Loucy (cell line): ENCODE results near the gene SCAF11.

Experiments used
- H2AFZ ChIP-seq: fragments of 200-600 bp; sonication (generic); 2 replicates; pipeline ENCODE4 v1.6.0; 2016; ENCODE audit warnings: antibody characterized with exemption, mild to moderate bottlenecking, low read length, moderate library complexity
- H3F3A ChIP-seq: fragments of 200-600 bp; 2 replicates; pipeline ENCODE4 v1.6.0; 2016; ENCODE audit warnings: antibody characterized with exemption, low read depth, mild to moderate bottlenecking
- H3K27me3 ChIP-seq: fragments of 200-600 bp; sonication (generic); 2 replicates; pipeline ENCODE4 v1.6.1; 2014; ENCODE audit warnings: low read length, mild to moderate bottlenecking; ENCODE audit not compliant: insufficient read depth, poor library complexity, severe bottlenecking
- H3K36me3 ChIP-seq: fragments of 200-600 bp; sonication (generic); 2 replicates; pipeline ENCODE4 v1.6.1; 2016; ENCODE audit warnings: low read length; ENCODE audit not compliant: insufficient read depth
- H3K4me1 ChIP-seq: fragments of 200-600 bp; sonication (generic); 2 replicates; pipeline ENCODE4 v1.5.1; 2014; ENCODE audit warnings: low read length, mild to moderate bottlenecking; ENCODE audit not compliant: insufficient read depth, poor library complexity, severe bottlenecking
- H3K4me2 ChIP-seq: fragments of 200-600 bp; sonication (generic); 2 replicates; pipeline ENCODE4 v1.6.0; 2014; ENCODE audit warnings: antibody characterized with exemption, low read length, low read depth, mild to moderate bottlenecking; ENCODE audit not compliant: poor library complexity, severe bottlenecking
- H3K4me3 ChIP-seq: fragments of 200-600 bp; sonication (generic); 2 replicates; pipeline ENCODE4 v1.5.1; 2014; ENCODE audit warnings: low read length, mild to moderate bottlenecking, mixed read lengths; ENCODE audit not compliant: poor library complexity, severe bottlenecking
- H3K79me2 ChIP-seq: fragments of 200-600 bp; sonication (generic); 2 replicates; pipeline ENCODE4 v1.6.1; 2014; ENCODE audit warnings: low read length; ENCODE audit not compliant: insufficient read depth
- H3K9ac ChIP-seq: fragments of 200-600 bp; sonication (generic); 2 replicates; pipeline ENCODE4 v1.6.0; 2014; ENCODE audit warnings: mild to moderate bottlenecking, low read depth, low read length, moderate library complexity; ENCODE audit not compliant: poor library complexity, severe bottlenecking
- H3K9me2 ChIP-seq: fragments of 200-600 bp; sonication (generic); replicated peaks from 2 replicates; pipeline ENCODE4 v1.6.1; 2016; ENCODE audit warnings: low read depth, low read length, mixed read lengths
- H3K9me3 ChIP-seq: fragments of 200-600 bp; sonication (generic); 2 replicates; pipeline ENCODE4 v1.6.1; 2014; ENCODE audit warnings: mild to moderate bottlenecking, antibody characterized with exemption, low read length, low read depth; ENCODE audit not compliant: insufficient read depth
- H4K20me1 ChIP-seq: fragments of 200-600 bp; sonication (generic); 2 replicates; pipeline ENCODE4 v1.6.0; 2014; ENCODE audit warnings: antibody characterized with exemption, low read length, mild to moderate bottlenecking; ENCODE audit not compliant: insufficient read depth, poor library complexity, severe bottlenecking
- CTCF ChIP-seq: fragments of 200-600 bp; sonication (generic); conservative IDR thresholded peaks from 2 replicates; pipeline ENCODE4 v1.5.1; 2014; ENCODE audit warnings: mild to moderate bottlenecking, antibody characterized with exemption, low read length
- EZH2phosphoT487 ChIP-seq: fragments of 200-600 bp; IDR thresholded peaks from 2 replicates; pipeline ENCODE4 v1.6.1; 2018; ENCODE audit warnings: antibody characterized with exemption, mild to moderate bottlenecking, moderate library complexity, borderline replicate concordance

Gene SCAF11

DNA sequence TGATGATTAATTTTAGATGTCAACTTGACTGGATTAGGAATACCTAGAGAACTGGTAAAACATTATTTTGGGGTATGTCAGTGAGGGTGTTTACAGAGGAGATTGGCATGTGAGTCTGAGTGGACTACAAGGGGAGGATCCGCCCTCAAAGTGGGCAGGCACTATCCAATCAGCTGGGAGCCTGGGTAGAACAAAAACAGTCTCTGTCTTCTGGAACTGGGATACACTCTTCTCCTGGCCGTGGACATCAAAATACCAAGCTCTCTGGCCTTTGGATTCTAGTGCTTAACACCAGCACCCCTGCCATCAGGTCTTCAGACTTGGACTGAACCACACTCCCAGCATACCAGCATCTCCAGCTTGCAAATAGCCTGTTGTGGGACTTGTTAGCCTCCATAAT is 4.4 kb upstream of the SCAF11 start:
- Histone ChIP-seq H4K20me1 (peaks cover 2% of the 10 kb centered on the region), H3K4me2 (no peak overlapping the region), H3K9ac (no peak overlapping the region), H3K4me3 (no peak overlapping the region), H3K36me3 (no peaks in the 10 kb centered on the region), H3K27me3 (no peaks in the 10 kb centered on the region), H2AFZ (no peak overlapping the region), H3K9me3 (no peaks in the 10 kb centered on the region), H3K4me1 (no peaks in the 10 kb centered on the region), H3F3A (no peaks in the 10 kb centered on the region; the same call in 1 of the 2 replicates), H3K9me2 (no peaks in the 10 kb centered on the region), H3K79me2 (peaks cover 6% of the 10 kb centered on the region; the same call in 1 of the 2 replicates)
- TF ChIP-seq EZH2phosphoT487, result no peak
- TF ChIP-seq CTCF, result no peak

DNA sequence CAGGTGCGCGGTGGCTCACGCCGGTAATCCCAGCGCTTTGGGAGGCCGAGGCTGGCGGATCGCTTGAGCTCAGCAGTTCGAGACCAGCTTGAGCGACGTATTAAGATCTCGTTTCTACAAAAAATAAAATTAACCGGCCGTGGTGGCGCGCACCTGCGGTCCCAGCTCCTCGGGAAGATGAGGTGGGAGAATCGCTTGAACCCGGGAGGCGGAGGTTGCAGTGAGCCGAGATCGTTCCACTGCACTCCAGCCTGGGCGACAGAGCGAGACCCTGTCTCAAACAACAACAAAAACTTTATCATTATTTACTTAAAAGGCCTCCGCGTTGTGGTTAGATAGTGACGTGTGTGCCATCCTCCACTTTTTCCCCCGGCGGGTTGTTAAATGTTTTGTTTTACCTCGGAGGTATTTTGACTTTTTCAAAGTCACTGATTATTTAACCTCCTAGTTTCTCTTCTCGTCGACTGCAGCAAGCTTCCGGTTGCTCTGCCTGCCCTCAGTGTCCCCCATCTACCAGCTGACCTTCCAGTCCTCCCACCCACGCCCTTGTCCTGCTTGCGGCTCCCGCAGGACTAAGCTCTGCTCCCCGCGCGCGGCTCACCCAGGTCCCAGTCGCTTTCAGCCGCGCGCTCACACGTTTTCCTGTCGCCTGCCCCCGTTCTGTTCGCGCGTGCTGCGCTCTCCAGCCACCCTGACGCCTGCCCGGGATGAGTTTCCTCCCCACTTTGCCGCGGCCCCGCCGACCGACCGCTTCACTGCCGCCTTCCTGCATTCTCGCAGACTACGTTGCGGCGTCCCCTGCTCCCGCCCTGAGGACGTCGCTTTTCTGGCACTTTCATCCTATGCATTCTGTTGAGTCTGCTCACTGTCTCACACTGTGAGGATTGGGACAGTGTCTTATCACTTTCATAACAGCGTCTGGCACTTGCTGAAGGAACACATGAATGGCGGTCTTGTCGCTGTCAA is 1.2 kb upstream of the SCAF11 start:
- Histone ChIP-seq H3K79me2 (peaks cover 37% of the 10 kb centered on the region), H3K4me3 (peak overlapping the region; percentile 86), H3K4me2 (peak overlapping the region; percentile 68), H2AFZ (peak overlapping the region; percentile 61), H3F3A (no peaks in the 10 kb centered on the region; the same call in 1 of the 2 replicates), H4K20me1 (peaks cover 32% of the 10 kb centered on the region), H3K27me3 (no peaks in the 10 kb centered on the region), H3K9ac (peak overlapping the region; percentile 90), H3K9me3 (no peaks in the 10 kb centered on the region), H3K9me2 (no peaks in the 10 kb centered on the region), H3K36me3 (no peaks in the 10 kb centered on the region), H3K4me1 (peaks cover 30% of the 10 kb centered on the region)
- TF ChIP-seq CTCF, result no peak
- TF ChIP-seq EZH2phosphoT487, result no peak

DNA sequence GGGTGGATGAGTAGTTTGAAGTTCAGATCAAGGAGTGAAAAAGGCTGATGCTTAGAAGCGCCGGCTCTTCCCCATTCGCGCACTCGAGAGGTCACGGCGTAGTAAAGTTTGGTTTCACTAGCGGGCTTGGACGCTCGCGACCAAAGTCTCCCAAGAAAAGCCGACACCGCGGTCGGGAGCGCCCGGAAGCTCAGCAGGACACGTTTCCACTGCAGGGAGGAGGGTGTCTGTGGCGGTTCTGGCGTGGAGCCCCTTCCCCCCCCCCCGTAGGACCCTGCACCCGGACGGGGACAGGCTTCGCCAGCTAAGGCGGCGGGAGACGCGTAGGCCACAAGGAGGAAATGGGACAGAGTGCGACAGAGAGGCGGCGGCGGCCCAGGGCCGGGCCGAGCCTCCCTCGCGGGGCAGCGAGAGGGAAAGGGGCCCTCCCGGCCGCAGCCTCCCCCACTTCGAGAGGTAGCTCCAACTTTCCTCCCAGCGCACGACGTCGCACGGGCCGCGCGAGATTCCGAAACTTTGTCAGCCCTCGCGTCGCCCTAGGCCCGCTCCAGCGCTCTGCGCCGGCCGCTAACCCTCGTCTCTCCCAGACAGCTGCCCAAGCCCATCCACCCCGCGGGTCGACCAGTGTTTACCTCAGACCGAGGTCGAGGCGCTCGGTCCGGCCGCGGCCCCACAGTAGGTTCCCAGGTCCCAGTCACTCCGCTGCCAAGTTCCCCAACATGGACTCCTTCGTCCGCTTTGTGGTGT is 480 bp downstream of the SCAF11 start:
- Histone ChIP-seq H3K4me2 (peak overlapping the region; percentile 98), H3K36me3 (no peaks in the 10 kb centered on the region), H3K9ac (peak overlapping the region; percentile 93), H3K4me3 (peak overlapping the region; percentile 97), H3K79me2 (peaks cover 54% of the 10 kb centered on the region), H3F3A (no peaks in the 10 kb centered on the region; the same call in 1 of the 2 replicates), H2AFZ (peak overlapping the region; percentile 81), H3K27me3 (no peaks in the 10 kb centered on the region), H3K9me3 (no peaks in the 10 kb centered on the region), H3K4me1 (peaks cover 46% of the 10 kb centered on the region), H3K9me2 (no peaks in the 10 kb centered on the region), H4K20me1 (peaks cover 48% of the 10 kb centered on the region)
- TF ChIP-seq CTCF (no peak), EZH2phosphoT487 (no peak)
